ENCODE measurements around the gene GADD45B. TPM values are rescaled to one million over a fixed set of nuclear protein-coding genes. Genes with fewer than 3 reads are reported as not detected.
A peak's percentile ranks its signal among the peaks of the same experiment; 100 is the strongest.
"Not testable (repeated sequence)": the region's sequence is repeated elsewhere in the genome, so short reads cannot be mapped to it uniquely, and the experiment has no call there.

Gene GADD45B
- total RNA-seq, 4 donors from 2014 or later = 35.5 to 278 (median 54.9) TPM

- H3K36me3 ChIP-seq = no peaks in the 10 kb centered on the region
- TF ChIP-seq POLR2A (IDR thresholded peaks at IDR 0.05) = peak in 1 of 2 donors; percentile 38
- no peak for TF ChIP-seq CTCF (IDR thresholded peaks at IDR 0.05)
- no peaks in the 10 kb centered on the region for H3K9me3 ChIP-seq
- DNase-seq = peak in 2 of 3 donors; percentile 93 to 95
- peak overlapping the region in 2 of 4 donors; percentile 75 to 87 for H3K27ac ChIP-seq
- H3K4me3 ChIP-seq = no peak overlapping the region
- no peaks in the 10 kb centered on the region for H3K27me3 ChIP-seq
- peaks cover 5 to 61% (median 38%) of the 10 kb centered on the region in 4 donors for H3K4me1 ChIP-seq
Measured at GRCh38 chr19:2491130-2491801, 15.3 kb downstream of the GADD45B start.

GRCh38 chr19:2492870-2493269 lies 16.9 kb downstream of the GADD45B start:
- no peak for DNase-seq
- Histone ChIP-seq H3K27ac (no peak overlapping the region), H3K27me3 (no peaks in the 10 kb centered on the region), H3K9me3 (no peaks in the 10 kb centered on the region), H3K4me3 (no peak overlapping the region), H3K36me3 (no peaks in the 10 kb centered on the region), H3K4me1 (peaks cover 5 to 58% (median 38%) of the 10 kb centered on the region in 4 donors)
- TF ChIP-seq POLR2A (IDR thresholded peaks at IDR 0.05) (no peak), CTCF (IDR thresholded peaks at IDR 0.05) (no peak)

GRCh38 chr19:2493448-2493847 lies 17.5 kb downstream of the GADD45B start:
- not testable (repeated sequence) for H3K27me3 ChIP-seq, H3K27ac ChIP-seq, H3K4me3 ChIP-seq, H3K9me3 ChIP-seq, H3K36me3 ChIP-seq, DNase-seq
- H3K4me1 ChIP-seq = peaks cover 0 to 52% (median 34%) of the 10 kb centered on the region in 4 donors

- Histone ChIP-seq H3K9me3 (no peaks in the 10 kb centered on the region), H3K4me1 (peaks cover 0 to 46% (median 29%) of the 10 kb centered on the region in 4 donors), H3K4me3 (peak overlapping the region in 2 of 4 donors; percentile 53 to 61), H3K36me3 (no peaks in the 10 kb centered on the region), H3K27ac (peak overlapping the region in 2 of 4 donors; percentile 85 to 92), H3K27me3 (no peaks in the 10 kb centered on the region)
- peak in 1 of 3 donors; percentile 49 for DNase-seq
- TF ChIP-seq CTCF (IDR thresholded peaks at IDR 0.05) = no peak
- no peak for TF ChIP-seq POLR2A (IDR thresholded peaks at IDR 0.05)
Measured at GRCh38 chr19:2494084-2494446, 18.1 kb downstream of the GADD45B start.

- peak overlapping the region; percentile 43 to 64 (median 57) for H3K4me3 ChIP-seq
- H3K36me3 ChIP-seq = no peaks in the 10 kb centered on the region
- H3K27ac ChIP-seq = peak overlapping the region; percentile 56 to 92 (median 77)
- H3K27me3 ChIP-seq = no peaks in the 10 kb centered on the region
- no peak for TF ChIP-seq CTCF (IDR thresholded peaks at IDR 0.05)
- peak; percentile 30 to 60 for TF ChIP-seq POLR2A (IDR thresholded peaks at IDR 0.05)
- H3K9me3 ChIP-seq = no peaks in the 10 kb centered on the region
- peaks cover 0 to 40% (median 24%) of the 10 kb centered on the region in 4 donors for H3K4me1 ChIP-seq
- DNase-seq = peak; percentile 53 to 83 (median 80)
Measured at GRCh38 chr19:2494447-2495129, 18.7 kb downstream of the GADD45B start.

GRCh38 chr19:2495130-2495641 lies 19.3 kb downstream of the GADD45B start:
- DNase-seq = peak in 2 of 3 donors; percentile 91 to 92
- Histone ChIP-seq H3K36me3 (no peaks in the 10 kb centered on the region), H3K9me3 (no peaks in the 10 kb centered on the region), H3K27ac (peak overlapping the region; percentile 56 to 92 (median 77)), H3K27me3 (no peaks in the 10 kb centered on the region), H3K4me1 (peaks cover 0 to 37% (median 20%) of the 10 kb centered on the region in 4 donors), H3K4me3 (peak overlapping the region; percentile 43 to 64 (median 57))
- TF ChIP-seq CTCF (IDR thresholded peaks at IDR 0.05) = peak in 1 of 6 experiments; percentile 7
- peak; percentile 26 to 52 for TF ChIP-seq POLR2A (IDR thresholded peaks at IDR 0.05)

Data from Peyer's patch (tissue), 4 donors.